ENCODE data around the gene C3orf20. TPM values are rescaled to one million over a fixed set of nuclear protein-coding genes. Genes with fewer than 3 reads are reported as not detected.
A peak's percentile ranks its signal among the peaks of the same experiment; 100 is the strongest.

C3orf20 gene
- total RNA-seq, 1 donor = not detected

- H3K4me3 ChIP-seq (ENCODE audit: low read depth, low read length) = no peak overlapping the region
- TF ChIP-seq CTCF (IDR thresholded peaks at IDR 0.05; ENCODE audit: insufficient read depth, low read length) = no peak
- DNase-seq (ENCODE audit: low read depth) = no peak
Observed at GRCh38 chr3:14801031-14801430, 126.1 kb downstream of the C3orf20 start.

GRCh38 chr3:14801668-14802380 lies 126.9 kb downstream of the C3orf20 start:
- no peak for DNase-seq (ENCODE audit: low read depth)
- H3K4me3 ChIP-seq (ENCODE audit: low read depth, low read length) = no peak overlapping the region
- TF ChIP-seq CTCF (IDR thresholded peaks at IDR 0.05; ENCODE audit: insufficient read depth, low read length) = no peak

GRCh38 chr3:14802381-14802731 lies 127.4 kb downstream of the C3orf20 start:
- no peak overlapping the region for H3K4me3 ChIP-seq (ENCODE audit: low read depth, low read length)
- TF ChIP-seq CTCF (IDR thresholded peaks at IDR 0.05; ENCODE audit: insufficient read depth, low read length) = no peak
- DNase-seq (ENCODE audit: low read depth) = no peak

GRCh38 chr3:14803101-14803980 lies 128.4 kb downstream of the C3orf20 start:
- no peak for TF ChIP-seq CTCF (IDR thresholded peaks at IDR 0.05; ENCODE audit: insufficient read depth, low read length)

GRCh38 chr3:14803981-14804834 lies 129.3 kb downstream of the C3orf20 start:
- no peak for TF ChIP-seq CTCF (IDR thresholded peaks at IDR 0.05; ENCODE audit: insufficient read depth, low read length)
- no peak for DNase-seq (ENCODE audit: low read depth)
- H3K4me3 ChIP-seq (ENCODE audit: low read depth, low read length) = no peak overlapping the region

More at GRCh38 chr3:14803101-14803980, 128.4 kb downstream of the C3orf20 start:
- peak; percentile 9 for DNase-seq (ENCODE audit: low read depth)
- H3K4me3 ChIP-seq (ENCODE audit: low read depth, low read length) = no peak overlapping the region

Data from fibroblast of the aortic adventitia (primary cell).